ENCODE measurements around the gene SLC6A17. TPM values are rescaled to one million over a fixed set of nuclear protein-coding genes. Genes with fewer than 3 reads are reported as not detected.

Gene SLC6A17
- total and polyA plus RNA-seq, 9 of the 15 experiments (the other 6 are each of a cell fraction or from before 2014, with no cell fraction given), result not detected

DNA sequence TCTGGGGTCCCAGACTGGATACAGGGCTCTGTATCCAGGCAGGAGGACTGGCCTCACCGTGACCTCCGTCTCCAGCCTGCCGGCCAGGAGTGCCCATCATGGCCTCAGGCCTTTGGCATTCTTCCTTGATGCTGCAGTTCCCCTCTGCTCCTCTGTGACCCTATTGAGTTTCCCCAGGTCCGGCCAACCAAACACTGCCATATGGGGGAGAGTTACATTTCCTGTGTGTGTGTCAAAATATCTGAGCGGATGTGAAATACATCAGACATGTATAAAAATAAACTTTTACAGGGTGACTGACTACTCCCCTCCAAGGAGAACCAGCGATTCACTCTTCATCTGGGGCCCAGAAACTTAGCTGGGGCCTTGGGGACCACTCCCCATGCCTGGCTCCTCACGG is 48.2 kb upstream of the SLC6A17 start:
- no peak overlapping the region for H3K9ac ChIP-seq (ENCODE audit: insufficient read depth in 1 of 2, low read depth in 2 of 2, low read length in 2 of 2)
- no TSS peak for BruUV-seq (replicated peaks)
- H3K27me3 ChIP-seq (ENCODE audit: control insufficient read depth in 2 of 2, insufficient read depth in 2 of 2, low read length in 2 of 2), result peaks cover 9 to 48% of the 10 kb centered on the region in 2 experiments
- no peak overlapping the region for H3K4me3 ChIP-seq
- CTCF ChIA-PET (ENCODE audit: low intra/inter-chr PET ratio), result no interaction called here
- no peaks in the 10 kb centered on the region for H3K36me3 ChIP-seq (ENCODE audit: control insufficient read depth, insufficient read depth, low read length)
- no peaks in the 10 kb centered on the region for H3K9me1 ChIP-seq (ENCODE audit: control insufficient read depth, insufficient read depth, low read length)
- in situ Hi-C loops (cut with MboI) (no loop called here), intact Hi-C loops (cut with micrococcal nuclease) (no loop called here)
- H3K27ac ChIP-seq (ENCODE audit: extremely low read depth, low read depth, low read length), result no peak overlapping the region
- no peak overlapping the region for H2AFZ ChIP-seq (ENCODE audit: low read depth, low read length)
- H3K4me1 ChIP-seq (replicated peaks in 1 of 2; ENCODE audit: control insufficient read depth in 2 of 2, insufficient read depth in 2 of 2, low read length in 2 of 2), result peaks cover 7 to 8% of the 10 kb centered on the region in 2 experiments; a peak in 3 of 5 replicates
- no peak overlapping the region for H3K4me2 ChIP-seq (ENCODE audit: insufficient read depth, low read length)
- no peak for ATAC-seq
- H4K20me1 ChIP-seq (replicated peaks; ENCODE audit: control insufficient read depth, insufficient read depth, low read length), result no peaks in the 10 kb centered on the region; the same call in none of the 2 replicates
- no peak for FAIRE-seq
- no peak for DNase-seq (ENCODE audit: extremely low read depth in 1 of 4, low spot score in 3 of 4)
- H3K9me3 ChIP-seq (replicated peaks; ENCODE audit: control insufficient read depth, insufficient read depth, low read depth, low read length), result no peaks in the 10 kb centered on the region
- WGBS (ENCODE audit: insufficient coverage, low coverage, missing lambda C conversion rate), result 16% methylated on average over 7 of the region's 7 CpGs
- POLR2A ChIA-PET, result interaction anchor here (1.2 to 7.7 kb wide), 3 partner anchors 11 to 52 kb away, joined by 3 to 48 read pairs (median 8); no protein-coding TSS in a partner anchor
- no peaks in the 10 kb centered on the region for H3K79me2 ChIP-seq (ENCODE audit: control insufficient read depth, insufficient read depth, low read length)
- TF ChIP-seq ZNF3 (CRISPR knock-in tag; IDR thresholded peaks at IDR 0.05) (no peak), HNRNPL (IDR thresholded peaks at IDR 0.05; ENCODE audit: low read depth, low read length) (no peak), CEBPB (tag; IDR thresholded peaks at IDR 0.05) (no peak)
- TF ChIP-seq, protein P1, sequence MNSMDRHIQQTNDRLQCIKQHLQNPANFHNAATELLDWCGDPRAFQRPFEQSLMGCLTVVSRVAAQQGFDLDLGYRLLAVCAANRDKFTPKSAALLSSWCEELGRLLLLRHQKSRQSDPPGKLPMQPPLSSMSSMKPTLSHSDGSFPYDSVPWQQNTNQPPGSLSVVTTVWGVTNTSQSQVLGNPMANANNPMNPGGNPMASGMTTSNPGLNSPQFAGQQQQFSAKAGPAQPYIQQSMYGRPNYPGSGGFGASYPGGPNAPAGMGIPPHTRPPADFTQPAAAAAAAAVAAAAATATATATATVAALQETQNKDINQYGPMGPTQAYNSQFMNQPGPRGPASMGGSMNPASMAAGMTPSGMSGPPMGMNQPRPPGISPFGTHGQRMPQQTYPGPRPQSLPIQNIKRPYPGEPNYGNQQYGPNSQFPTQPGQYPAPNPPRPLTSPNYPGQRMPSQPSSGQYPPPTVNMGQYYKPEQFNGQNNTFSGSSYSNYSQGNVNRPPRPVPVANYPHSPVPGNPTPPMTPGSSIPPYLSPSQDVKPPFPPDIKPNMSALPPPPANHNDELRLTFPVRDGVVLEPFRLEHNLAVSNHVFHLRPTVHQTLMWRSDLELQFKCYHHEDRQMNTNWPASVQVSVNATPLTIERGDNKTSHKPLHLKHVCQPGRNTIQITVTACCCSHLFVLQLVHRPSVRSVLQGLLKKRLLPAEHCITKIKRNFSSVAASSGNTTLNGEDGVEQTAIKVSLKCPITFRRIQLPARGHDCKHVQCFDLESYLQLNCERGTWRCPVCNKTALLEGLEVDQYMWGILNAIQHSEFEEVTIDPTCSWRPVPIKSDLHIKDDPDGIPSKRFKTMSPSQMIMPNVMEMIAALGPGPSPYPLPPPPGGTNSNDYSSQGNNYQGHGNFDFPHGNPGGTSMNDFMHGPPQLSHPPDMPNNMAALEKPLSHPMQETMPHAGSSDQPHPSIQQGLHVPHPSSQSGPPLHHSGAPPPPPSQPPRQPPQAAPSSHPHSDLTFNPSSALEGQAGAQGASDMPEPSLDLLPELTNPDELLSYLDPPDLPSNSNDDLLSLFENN (IDR thresholded peaks at IDR 0.05; ENCODE audit: low read depth in 2 of 2, low read length in 2 of 2), result no peak
- TF ChIP-seq, protein P2, sequence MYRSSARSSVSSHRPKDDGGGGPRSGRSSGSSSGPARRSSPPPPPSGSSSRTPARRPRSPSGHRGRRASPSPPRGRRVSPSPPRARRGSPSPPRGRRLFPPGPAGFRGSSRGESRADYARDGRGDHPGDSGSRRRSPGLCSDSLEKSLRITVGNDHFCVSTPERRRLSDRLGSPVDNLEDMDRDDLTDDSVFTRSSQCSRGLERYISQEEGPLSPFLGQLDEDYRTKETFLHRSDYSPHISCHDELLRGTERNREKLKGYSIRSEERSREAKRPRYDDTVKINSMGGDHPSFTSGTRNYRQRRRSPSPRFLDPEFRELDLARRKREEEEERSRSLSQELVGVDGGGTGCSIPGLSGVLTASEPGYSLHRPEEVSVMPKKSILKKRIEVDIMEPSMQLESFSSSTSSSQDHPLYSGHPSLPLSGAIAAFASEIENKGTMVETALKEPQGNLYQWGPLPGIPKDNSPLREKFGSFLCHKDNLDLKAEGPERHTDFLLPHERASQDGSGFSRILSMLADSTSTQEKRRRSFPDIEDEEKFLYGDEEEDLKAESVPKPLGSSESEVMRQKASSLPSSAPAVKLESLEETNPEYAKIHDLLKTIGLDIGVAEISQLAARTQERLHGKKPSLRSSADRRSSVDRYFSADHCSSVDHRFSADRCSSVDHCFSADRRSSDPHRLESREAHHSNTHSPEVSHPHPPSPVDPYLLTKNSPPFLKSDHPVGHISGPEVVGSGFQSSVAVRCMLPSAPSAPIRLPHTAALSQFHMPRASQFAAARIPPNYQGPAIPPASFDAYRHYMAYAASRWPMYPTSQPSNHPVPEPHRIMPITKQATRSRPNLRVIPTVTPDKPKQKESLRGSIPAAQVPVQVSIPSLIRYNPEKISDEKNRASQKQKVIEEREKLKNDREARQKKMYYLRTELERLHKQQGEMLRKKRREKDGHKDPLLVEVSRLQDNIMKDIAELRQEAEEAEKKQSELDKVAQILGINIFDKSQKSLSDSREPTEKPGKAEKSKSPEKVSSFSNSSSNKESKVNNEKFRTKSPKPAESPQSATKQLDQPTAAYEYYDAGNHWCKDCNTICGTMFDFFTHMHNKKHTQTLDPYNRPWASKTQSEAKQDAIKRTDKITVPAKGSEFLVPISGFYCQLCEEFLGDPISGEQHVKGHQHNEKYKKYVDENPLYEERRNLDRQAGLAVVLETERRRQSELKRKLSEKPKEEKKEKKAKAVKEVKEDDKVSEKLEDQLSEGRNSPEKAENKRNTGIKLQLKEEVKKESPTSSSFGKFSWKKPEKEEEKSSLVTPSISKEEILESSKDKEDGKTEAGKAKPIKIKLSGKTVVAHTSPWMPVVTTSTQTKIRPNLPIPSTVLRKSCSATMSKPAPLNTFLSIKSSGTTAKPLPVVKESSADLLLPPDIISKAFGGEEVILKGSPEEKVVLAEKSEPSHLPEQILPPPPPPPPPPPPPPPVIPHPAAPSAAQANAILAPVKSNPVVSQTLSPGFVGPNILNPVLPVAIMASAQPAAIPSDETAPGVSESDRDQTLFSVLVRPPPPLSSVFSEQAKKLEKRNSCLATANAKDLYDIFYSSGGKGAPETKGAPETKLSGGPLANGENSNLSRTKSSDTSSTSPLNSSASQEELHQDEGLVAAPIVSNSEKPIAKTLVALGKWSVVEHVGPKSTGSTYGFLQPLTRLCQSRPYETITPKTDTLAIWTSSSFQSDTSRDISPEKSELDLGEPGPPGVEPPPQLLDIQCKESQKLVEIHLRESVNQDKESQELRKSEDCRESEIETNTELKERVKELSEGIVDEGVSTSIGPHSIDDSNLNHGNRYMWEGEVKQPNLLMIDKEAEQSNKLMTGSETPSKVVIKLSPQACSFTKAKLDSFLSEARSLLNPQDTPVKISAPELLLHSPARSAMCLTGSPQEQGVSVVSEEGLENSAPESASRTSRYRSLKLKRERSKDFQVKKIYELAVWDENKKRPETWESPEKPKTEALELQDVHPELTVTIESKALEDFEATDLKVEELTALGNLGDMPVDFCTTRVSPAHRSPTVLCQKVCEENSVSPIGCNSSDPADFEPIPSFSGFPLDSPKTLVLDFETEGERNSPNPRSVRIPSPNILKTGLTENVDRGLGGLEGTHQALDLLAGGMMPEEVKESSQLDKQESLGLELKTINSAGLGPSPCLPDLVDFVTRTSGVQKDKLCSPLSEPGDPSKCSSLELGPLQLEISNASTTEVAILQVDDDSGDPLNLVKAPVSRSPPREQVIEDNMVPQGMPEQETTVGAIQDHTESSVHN (IDR thresholded peaks at IDR 0.05; ENCODE audit: borderline replicate concordance in 1 of 2, low read depth in 1 of 2), result no peak

Data from K562 (cell line).